ENCODE results near the gene MACROD1.

DNA sequence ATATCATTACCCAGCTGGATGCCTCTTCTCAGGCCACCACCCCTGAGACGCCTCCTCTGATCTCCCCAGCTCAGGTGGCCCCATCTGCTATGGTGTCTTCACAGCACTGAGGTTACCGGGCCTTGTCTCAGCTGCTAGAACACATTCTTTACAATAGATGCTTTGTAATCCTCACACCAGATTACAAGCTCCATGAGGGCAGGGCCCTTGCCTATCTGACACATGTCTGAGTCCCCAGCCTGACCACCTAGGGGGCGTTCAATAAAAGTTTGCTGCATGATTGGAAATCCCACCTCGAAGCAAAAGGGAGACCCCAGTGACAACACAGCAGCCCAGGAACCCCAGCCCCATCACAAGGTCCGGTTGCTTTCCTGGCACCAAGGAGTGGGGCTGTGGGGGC is 2.0 kb downstream of the MACROD1 start:
- TF ChIP-seq, protein P1, sequence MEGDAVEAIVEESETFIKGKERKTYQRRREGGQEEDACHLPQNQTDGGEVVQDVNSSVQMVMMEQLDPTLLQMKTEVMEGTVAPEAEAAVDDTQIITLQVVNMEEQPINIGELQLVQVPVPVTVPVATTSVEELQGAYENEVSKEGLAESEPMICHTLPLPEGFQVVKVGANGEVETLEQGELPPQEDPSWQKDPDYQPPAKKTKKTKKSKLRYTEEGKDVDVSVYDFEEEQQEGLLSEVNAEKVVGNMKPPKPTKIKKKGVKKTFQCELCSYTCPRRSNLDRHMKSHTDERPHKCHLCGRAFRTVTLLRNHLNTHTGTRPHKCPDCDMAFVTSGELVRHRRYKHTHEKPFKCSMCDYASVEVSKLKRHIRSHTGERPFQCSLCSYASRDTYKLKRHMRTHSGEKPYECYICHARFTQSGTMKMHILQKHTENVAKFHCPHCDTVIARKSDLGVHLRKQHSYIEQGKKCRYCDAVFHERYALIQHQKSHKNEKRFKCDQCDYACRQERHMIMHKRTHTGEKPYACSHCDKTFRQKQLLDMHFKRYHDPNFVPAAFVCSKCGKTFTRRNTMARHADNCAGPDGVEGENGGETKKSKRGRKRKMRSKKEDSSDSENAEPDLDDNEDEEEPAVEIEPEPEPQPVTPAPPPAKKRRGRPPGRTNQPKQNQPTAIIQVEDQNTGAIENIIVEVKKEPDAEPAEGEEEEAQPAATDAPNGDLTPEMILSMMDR (IDR thresholded peaks at IDR 0.05; ENCODE audit: insufficient read depth, low read length, poor library complexity, severe bottlenecking) = no peak
- no peak for TF ChIP-seq EZH2phosphoT487 (conservative IDR thresholded peaks at IDR 0.05; ENCODE audit: low read length)
